Measurements from ENCODE around the gene IFT43.
A peak's percentile ranks its signal among the peaks of the same experiment; 100 is the strongest.

IFT43 gene

GRCh38 chr14:76085358-76085757 is 99.8 kb downstream of the IFT43 start:
- no peak for DNase-seq (ENCODE audit: extremely low spot score)
- CTCF ChIA-PET: no interaction called here
- POLR2A ChIA-PET: no interaction called here
- no peak for TF ChIP-seq FOXA1 (IDR thresholded peaks at IDR 0.05)
- no peak for TF ChIP-seq ARNT (IDR thresholded peaks at IDR 0.05)
- TF ChIP-seq CTBP1 (IDR thresholded peaks at IDR 0.05; ENCODE audit: borderline replicate concordance): no peak
- TF ChIP-seq ELF4 (IDR thresholded peaks at IDR 0.05): no peak
- TF ChIP-seq SP1 (IDR thresholded peaks at IDR 0.05): no peak
- TF ChIP-seq SUZ12 (IDR thresholded peaks at IDR 0.05): no peak

DNA sequence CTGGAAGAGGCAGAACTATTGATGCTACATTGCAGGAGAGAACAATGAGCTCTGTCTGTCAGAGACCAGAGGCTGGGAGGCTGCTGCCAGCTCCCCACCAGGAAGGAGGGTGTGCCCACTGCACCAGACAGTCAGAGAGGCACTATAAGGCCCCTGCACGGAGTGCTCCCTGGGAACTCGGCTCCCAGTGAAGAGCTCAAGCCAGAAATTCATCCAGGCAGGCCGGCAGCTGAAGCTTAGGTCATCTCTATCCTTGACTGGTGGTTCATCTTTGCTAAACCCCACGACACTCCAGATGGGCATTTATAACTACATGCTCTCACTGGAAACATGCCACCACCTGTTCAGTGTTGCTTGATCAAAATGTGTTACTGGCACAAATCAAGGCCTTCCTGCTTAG is 101.1 kb downstream of the IFT43 start:
- POLR2A ChIA-PET: no interaction called here
- TF ChIP-seq BHLHE40 (IDR thresholded peaks at IDR 0.05; ENCODE audit: borderline replicate concordance) (no peak), CTBP1 (IDR thresholded peaks at IDR 0.05; ENCODE audit: borderline replicate concordance) (no peak), FOXK2 (IDR thresholded peaks at IDR 0.05) (no peak), ZNF384 (IDR thresholded peaks at IDR 0.05) (no peak), TARDBP (IDR thresholded peaks at IDR 0.05) (no peak), SUZ12 (IDR thresholded peaks at IDR 0.05) (no peak), LEF1 (IDR thresholded peaks at IDR 0.05; ENCODE audit: borderline replicate concordance) (no peak), FOXA1 (IDR thresholded peaks at IDR 0.05) (no peak), HDGF (IDR thresholded peaks at IDR 0.05; ENCODE audit: borderline replicate concordance) (no peak), FOXM1 (IDR thresholded peaks at IDR 0.05; ENCODE audit: borderline replicate concordance) (no peak), SP1 (IDR thresholded peaks at IDR 0.05) (no peak), ARNT (IDR thresholded peaks at IDR 0.05) (no peak), L3MBTL2 (conservative IDR thresholded peaks at IDR 0.05) (no peak), ELF4 (IDR thresholded peaks at IDR 0.05) (no peak), NFRKB (IDR thresholded peaks at IDR 0.05) (no peak), PKNOX1 (IDR thresholded peaks at IDR 0.05) (no peak)
- CTCF ChIA-PET: no interaction called here
- no peak for DNase-seq (ENCODE audit: extremely low spot score)

- POLR2A ChIA-PET: no interaction called here
- TF ChIP-seq FOXK2 (IDR thresholded peaks at IDR 0.05): no peak
- TF ChIP-seq FOXA1 (IDR thresholded peaks at IDR 0.05): no peak
- no peak for TF ChIP-seq TARDBP (IDR thresholded peaks at IDR 0.05)
- no peak for TF ChIP-seq BHLHE40 (IDR thresholded peaks at IDR 0.05; ENCODE audit: borderline replicate concordance)
- TF ChIP-seq ZNF384 (IDR thresholded peaks at IDR 0.05): no peak
- no peak for TF ChIP-seq CTBP1 (IDR thresholded peaks at IDR 0.05; ENCODE audit: borderline replicate concordance)
- TF ChIP-seq PKNOX1 (IDR thresholded peaks at IDR 0.05): no peak
- no peak for TF ChIP-seq LEF1 (IDR thresholded peaks at IDR 0.05; ENCODE audit: borderline replicate concordance)
- no peak for TF ChIP-seq NFRKB (IDR thresholded peaks at IDR 0.05)
- TF ChIP-seq L3MBTL2 (conservative IDR thresholded peaks at IDR 0.05): no peak
- TF ChIP-seq FOXM1 (IDR thresholded peaks at IDR 0.05; ENCODE audit: borderline replicate concordance): no peak
- CTCF ChIA-PET: interaction anchor here (1.2 kb wide), 1 partner anchor 37 kb away, joined by 4 read pairs; no protein-coding TSS in a partner anchor
- DNase-seq (ENCODE audit: extremely low spot score): no peak
Measured at GRCh38 chr14:76088326-76088725, 102.8 kb downstream of the IFT43 start.

DNA sequence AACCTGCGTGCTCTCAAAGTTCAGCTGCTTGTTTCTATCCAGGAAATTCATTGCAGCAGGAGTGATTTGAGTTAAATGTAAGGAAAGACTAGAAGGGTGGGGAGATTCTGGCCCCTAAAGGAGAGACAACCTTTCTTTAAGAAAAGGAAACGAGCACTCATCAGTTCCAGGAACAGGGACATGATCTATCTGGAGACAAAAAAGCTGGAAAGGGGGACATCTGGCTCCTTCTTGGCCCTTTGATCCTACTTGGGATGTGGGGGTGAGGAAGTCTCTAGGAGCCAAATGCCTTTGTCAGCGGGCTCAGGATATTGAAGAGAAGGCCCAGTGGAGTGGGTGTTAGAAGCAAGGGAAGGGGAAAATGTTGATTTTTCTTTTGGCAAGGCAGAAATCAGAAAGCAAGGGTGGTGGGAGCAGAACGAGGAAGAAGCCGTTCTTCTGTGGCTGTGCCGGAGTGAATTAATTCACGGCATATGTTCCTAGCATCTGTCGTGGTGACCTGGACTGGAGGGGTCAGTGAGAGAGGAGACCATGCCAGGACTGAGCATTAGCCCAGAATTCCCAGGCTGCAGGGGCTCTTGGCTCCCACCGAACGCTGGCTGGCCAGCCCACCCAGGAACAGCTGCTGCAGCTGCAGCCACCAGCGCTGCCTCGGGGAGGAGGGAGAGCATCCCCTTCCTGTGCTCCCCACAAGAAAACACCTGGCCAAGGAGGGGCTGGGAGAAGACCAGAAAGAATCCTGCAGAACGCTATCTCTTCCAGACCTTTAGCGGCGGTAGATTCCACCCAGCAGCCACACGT is 103.4 kb downstream of the IFT43 start:
- ChIA-PET POLR2A (no interaction called here), CTCF (interaction anchor here (1.2 kb wide), 1 partner anchor 38 kb away, joined by 4 read pairs; no protein-coding TSS in a partner anchor)
- no peak for DNase-seq (ENCODE audit: extremely low spot score)
- TF ChIP-seq ELF4 (IDR thresholded peaks at IDR 0.05) (no peak), FOXM1 (IDR thresholded peaks at IDR 0.05; ENCODE audit: borderline replicate concordance) (no peak), L3MBTL2 (conservative IDR thresholded peaks at IDR 0.05) (no peak), HDGF (IDR thresholded peaks at IDR 0.05; ENCODE audit: borderline replicate concordance) (no peak), CTBP1 (IDR thresholded peaks at IDR 0.05; ENCODE audit: borderline replicate concordance) (no peak), SUZ12 (IDR thresholded peaks at IDR 0.05) (no peak)

DNA sequence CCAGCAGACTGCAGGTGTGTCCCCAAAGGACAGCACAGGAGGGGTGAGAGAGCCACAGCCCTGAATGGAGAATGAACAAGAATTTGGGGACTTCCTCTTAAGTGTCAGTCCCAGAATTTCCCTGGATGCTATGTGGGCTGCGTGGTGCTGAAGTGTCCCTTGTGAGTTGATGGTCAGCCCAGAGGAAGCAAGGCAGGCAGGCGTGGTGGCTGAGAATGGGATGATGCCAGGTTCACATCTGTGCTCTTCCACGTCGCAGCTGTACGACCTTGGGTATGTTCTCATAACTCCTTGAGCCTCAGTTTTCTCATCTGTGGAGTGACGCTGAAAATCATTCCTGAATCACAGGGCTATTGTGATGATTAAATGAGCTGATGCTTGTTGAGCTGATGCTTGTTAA is 104.0 kb downstream of the IFT43 start:
- POLR2A ChIA-PET: no interaction called here
- CTCF ChIA-PET: no interaction called here
- TF ChIP-seq BHLHE40 (IDR thresholded peaks at IDR 0.05; ENCODE audit: borderline replicate concordance) (no peak), ELF4 (IDR thresholded peaks at IDR 0.05) (no peak), TARDBP (IDR thresholded peaks at IDR 0.05) (no peak), NFRKB (IDR thresholded peaks at IDR 0.05) (no peak), ZNF384 (IDR thresholded peaks at IDR 0.05) (no peak), L3MBTL2 (conservative IDR thresholded peaks at IDR 0.05) (no peak), FOXM1 (IDR thresholded peaks at IDR 0.05; ENCODE audit: borderline replicate concordance) (no peak), SP1 (IDR thresholded peaks at IDR 0.05) (no peak), FOXA1 (IDR thresholded peaks at IDR 0.05) (no peak)
- DNase-seq (ENCODE audit: extremely low spot score): no peak

GRCh38 chr14:76090616-76091391 is 105.2 kb downstream of the IFT43 start:
- no peak for TF ChIP-seq FOXM1 (IDR thresholded peaks at IDR 0.05; ENCODE audit: borderline replicate concordance)
- no peak for TF ChIP-seq ELF4 (IDR thresholded peaks at IDR 0.05)
- TF ChIP-seq SP1 (IDR thresholded peaks at IDR 0.05): no peak
- no peak for TF ChIP-seq SUZ12 (IDR thresholded peaks at IDR 0.05)
- no peak for TF ChIP-seq ZNF384 (IDR thresholded peaks at IDR 0.05)
- DNase-seq (ENCODE audit: extremely low spot score): peak; percentile 39
- CTCF ChIA-PET: interaction anchor here (1.0 to 1.6 kb wide), 3 partner anchors 19 to 40 kb away, joined by 4 to 5 read pairs (median 5); no protein-coding TSS in a partner anchor
- POLR2A ChIA-PET: no interaction called here

Measured in HEK293T (cell line).